CD8-positive, alpha-beta memory T cell (primary cell): ENCODE results near the gene LPP. TPM values are rescaled to one million over a fixed set of nuclear protein-coding genes. Genes with fewer than 3 reads are reported as not detected.

ENCODE experiments used
- CTCF ChIA-PET: fragments of 350-600 bp; sonication (Branson Sonifier 250); formaldehyde crosslinking; loops from one replicate; lab custom pipeline; 2021; ENCODE audit warnings: antibody characterized with exemption; lab: Charles Lee
- POLR2A ChIA-PET: fragments of 350-600 bp; sonication (Branson Sonifier 250); formaldehyde crosslinking; loops from one replicate; lab custom pipeline; 2021; ENCODE audit warnings: antibody characterized with exemption; lab: Charles Lee
- DNase-seq, 5 donors: peaks; one replicate each; pipeline versions ENCODE4 v3.0.0 to v3.0.0-alpha.2; 2020 to 2022; ENCODE audit warnings: mixed read lengths in 1 of 5
- H3K27ac ChIP-seq: one replicate; pipeline ENCODE4 v1.7.0; 2013; ENCODE audit warnings: low read depth, mild to moderate bottlenecking, low read length, moderate library complexity
- H3K27me3 ChIP-seq: 2 replicates; pipeline ENCODE4 v1.7.0; 2013; ENCODE audit warnings: low read length, mild to moderate bottlenecking; ENCODE audit not compliant: insufficient read depth, poor library complexity, severe bottlenecking
- H3K36me3 ChIP-seq: 2 replicates; pipeline ENCODE4 v1.7.0; 2013; ENCODE audit warnings: mild to moderate bottlenecking, low read length, moderate library complexity; ENCODE audit not compliant: insufficient read depth
- H3K4me1 ChIP-seq: 2 replicates; pipeline ENCODE4 v1.7.0; 2013; ENCODE audit warnings: mild to moderate bottlenecking, low read length, moderate library complexity; ENCODE audit not compliant: insufficient read depth
- H3K4me3 ChIP-seq: 2 replicates; pipeline ENCODE4 v1.7.0; 2013; ENCODE audit warnings: mild to moderate bottlenecking, low read length
- H3K9me3 ChIP-seq: 2 replicates; pipeline ENCODE4 v1.7.0; 2013; ENCODE audit warnings: mild to moderate bottlenecking, low read length
- H3K27ac Mint-ChIP-seq, 8 donors: one replicate each; pipeline ENCODE4 v1.8.0; 2020 to 2021; ENCODE audit warnings: mixed read lengths in 8 of 8, mild to moderate bottlenecking in 6 of 8, inconsistent platforms in 3 of 8, moderate library complexity in 3 of 8
- H3K27me3 Mint-ChIP-seq, 2 donors: one replicate each; pipeline ENCODE4 v1.8.0; 2020 to 2021; ENCODE audit warnings: mixed read lengths in 2 of 2, mild to moderate bottlenecking in 1 of 2, moderate library complexity in 1 of 2
- H3K36me3 Mint-ChIP-seq, 3 donors: one replicate each; pipeline ENCODE4 v1.8.0; 2020 to 2021; ENCODE audit warnings: mixed read lengths in 3 of 3, inconsistent platforms in 1 of 3, mild to moderate bottlenecking in 1 of 3
- H3K4me1 Mint-ChIP-seq, 3 donors: one replicate each; pipeline ENCODE4 v1.8.0; 2020 to 2021; ENCODE audit warnings: mixed read lengths in 3 of 3, inconsistent platforms in 1 of 3, mild to moderate bottlenecking in 1 of 3
- H3K4me3 Mint-ChIP-seq, 7 donors: one replicate each; pipeline ENCODE4 v1.8.0; 2020 to 2021; ENCODE audit warnings: mixed read lengths in 7 of 7, mild to moderate bottlenecking in 6 of 7, moderate library complexity in 4 of 7, inconsistent platforms in 2 of 7
- H3K9me3 Mint-ChIP-seq, 5 donors: one replicate each; pipeline ENCODE4 v1.8.0; 2020 to 2022; ENCODE audit warnings: mixed read lengths in 5 of 5, mild to moderate bottlenecking in 3 of 5, moderate library complexity in 2 of 5, inconsistent platforms in 1 of 5
- polyA plus RNA-seq: library from polyadenylated mRNA; unstranded; fragments of 300-500 nt; fragmentation: Illumina TruSeq; gene quantifications from one replicate; pipeline ENCODE4 v1.2.3, GENCODE V29; 2021
- total RNA-seq, 2 experiments: library from RNA; stranded (reverse); gene quantifications; one replicate each; pipeline ENCODE4 v1.2.3, GENCODE V29; 2021

The LPP gene
- total and polyA plus RNA-seq, 3 experiments from 2014 or later, result 13.4 to 23.5 (median 18.0) TPM

- H3K36me3 Mint-ChIP-seq, result peaks cover 0 to 13% (median 6%) of the 10 kb centered on the region in 3 donors
- Histone ChIP-seq H3K9me3 (no peaks in the 10 kb centered on the region), H3K36me3 (no peaks in the 10 kb centered on the region), H3K27me3 (no peaks in the 10 kb centered on the region), H3K4me3 (no peak overlapping the region), H3K4me1 (no peaks in the 10 kb centered on the region), H3K27ac (no peak overlapping the region)
- DNase-seq, result no peak
- H3K27me3 Mint-ChIP-seq, result peaks cover 0 to 2% of the 10 kb centered on the region in 2 donors
- H3K27ac Mint-ChIP-seq, result peak overlapping the region in 1 of 8 donors; percentile 69
- no peaks in the 10 kb centered on the region for H3K9me3 Mint-ChIP-seq
- H3K4me3 Mint-ChIP-seq, result no peak overlapping the region
- peaks cover 13 to 31% (median 31%) of the 10 kb centered on the region in 3 donors for H3K4me1 Mint-ChIP-seq
- CTCF ChIA-PET, result interaction anchor here (0.9 kb wide), 1 partner anchor 27 kb away, joined by 3 read pairs; no protein-coding TSS in a partner anchor
- POLR2A ChIA-PET, result no interaction called here
These were observed 87.1 kb downstream of the LPP start for GRCh38 chr3:188241072-188241471.

GRCh38 chr3:188241883-188242282 lies 87.9 kb downstream of the LPP start:
- no peak overlapping the region for H3K4me3 ChIP-seq
- H3K9me3 Mint-ChIP-seq, result no peaks in the 10 kb centered on the region
- POLR2A ChIA-PET, result no interaction called here
- H3K4me3 Mint-ChIP-seq, result no peak overlapping the region
- DNase-seq, result no peak
- no peaks in the 10 kb centered on the region for H3K4me1 ChIP-seq
- no peak overlapping the region for H3K27ac ChIP-seq
- H3K27me3 ChIP-seq, result no peaks in the 10 kb centered on the region
- CTCF ChIA-PET, result no interaction called here
- H3K27ac Mint-ChIP-seq, result peak overlapping the region in 3 of 8 donors; percentile 4 to 28 (median 13)
- H3K36me3 ChIP-seq, result no peaks in the 10 kb centered on the region
- peaks cover 13 to 33% (median 29%) of the 10 kb centered on the region in 3 donors for H3K4me1 Mint-ChIP-seq
- H3K36me3 Mint-ChIP-seq, result peaks cover 0 to 11% (median 6%) of the 10 kb centered on the region in 3 donors
- H3K27me3 Mint-ChIP-seq, result peaks cover 0 to 2% of the 10 kb centered on the region in 2 donors
- H3K9me3 ChIP-seq, result no peaks in the 10 kb centered on the region

GRCh38 chr3:188242436-188243123 lies 88.6 kb downstream of the LPP start:
- Histone ChIP-seq H3K27me3 (no peaks in the 10 kb centered on the region), H3K36me3 (no peaks in the 10 kb centered on the region), H3K27ac (no peak overlapping the region), H3K4me3 (no peak overlapping the region), H3K4me1 (no peaks in the 10 kb centered on the region), H3K9me3 (no peaks in the 10 kb centered on the region)
- no peaks in the 10 kb centered on the region for H3K9me3 Mint-ChIP-seq
- DNase-seq, result no peak
- peak overlapping the region in 3 of 8 donors; percentile 4 to 15 (median 5) for H3K27ac Mint-ChIP-seq
- CTCF ChIA-PET, result no interaction called here
- H3K4me3 Mint-ChIP-seq, result no peak overlapping the region
- POLR2A ChIA-PET, result no interaction called here
- peaks cover 0 to 13% (median 9%) of the 10 kb centered on the region in 3 donors for H3K36me3 Mint-ChIP-seq
- H3K4me1 Mint-ChIP-seq, result peaks cover 13 to 26% (median 22%) of the 10 kb centered on the region in 3 donors
- peaks cover 0 to 2% of the 10 kb centered on the region in 2 donors for H3K27me3 Mint-ChIP-seq

- H3K27me3 ChIP-seq, result no peaks in the 10 kb centered on the region
- no peak overlapping the region for H3K27ac ChIP-seq
- no peak overlapping the region for H3K4me3 ChIP-seq
- H3K9me3 ChIP-seq, result no peaks in the 10 kb centered on the region
- DNase-seq, result no peak
- H3K4me1 Mint-ChIP-seq, result peaks cover 13 to 21% (median 18%) of the 10 kb centered on the region in 3 donors
- H3K9me3 Mint-ChIP-seq, result no peaks in the 10 kb centered on the region
- peaks cover 0 to 12% (median 10%) of the 10 kb centered on the region in 3 donors for H3K36me3 Mint-ChIP-seq
- H3K36me3 ChIP-seq, result no peaks in the 10 kb centered on the region
- ChIA-PET CTCF (no interaction called here), POLR2A (no interaction called here)
- H3K27ac Mint-ChIP-seq, result peak overlapping the region in 2 of 8 donors; percentile 15 to 47
- no peak overlapping the region for H3K4me3 Mint-ChIP-seq
- no peaks in the 10 kb centered on the region for H3K4me1 ChIP-seq
- peaks cover 0 to 2% of the 10 kb centered on the region in 2 donors for H3K27me3 Mint-ChIP-seq
These were observed 89.3 kb downstream of the LPP start for GRCh38 chr3:188243124-188243795.

GRCh38 chr3:188244395-188244861 lies 90.5 kb downstream of the LPP start:
- ChIA-PET CTCF (no interaction called here), POLR2A (no interaction called here)
- no peaks in the 10 kb centered on the region for H3K9me3 Mint-ChIP-seq
- DNase-seq, result no peak
- H3K27me3 Mint-ChIP-seq, result peaks cover 0 to 2% of the 10 kb centered on the region in 2 donors
- no peaks in the 10 kb centered on the region for H3K9me3 ChIP-seq
- no peak overlapping the region for H3K4me3 Mint-ChIP-seq
- peaks cover 0 to 11% (median 7%) of the 10 kb centered on the region in 3 donors for H3K36me3 Mint-ChIP-seq
- no peak overlapping the region for H3K27ac ChIP-seq
- H3K27ac Mint-ChIP-seq, result peak overlapping the region in 1 of 8 donors; percentile 12
- H3K4me1 ChIP-seq, result no peaks in the 10 kb centered on the region
- H3K36me3 ChIP-seq, result no peaks in the 10 kb centered on the region
- peaks cover 13 to 18% (median 17%) of the 10 kb centered on the region in 3 donors for H3K4me1 Mint-ChIP-seq
- H3K4me3 ChIP-seq, result no peak overlapping the region
- H3K27me3 ChIP-seq, result no peaks in the 10 kb centered on the region

GRCh38 chr3:188246905-188247304 lies 92.9 kb downstream of the LPP start:
- Mint-ChIP-seq H3K9me3 (peaks cover 0 to 3% (median 0%) of the 10 kb centered on the region in 5 donors), H3K36me3 (peaks cover 4 to 8% (median 6%) of the 10 kb centered on the region in 3 donors), H3K4me3 (no peak overlapping the region), H3K27me3 (no peaks in the 10 kb centered on the region), H3K4me1 (peaks cover 13 to 22% (median 19%) of the 10 kb centered on the region in 3 donors), H3K27ac (no peak overlapping the region)
- no peak for DNase-seq
- no peaks in the 10 kb centered on the region for H3K9me3 ChIP-seq
- no peak overlapping the region for H3K27ac ChIP-seq
- ChIA-PET CTCF (no interaction called here), POLR2A (no interaction called here)
- no peaks in the 10 kb centered on the region for H3K4me1 ChIP-seq
- H3K36me3 ChIP-seq, result no peaks in the 10 kb centered on the region
- no peaks in the 10 kb centered on the region for H3K27me3 ChIP-seq
- H3K4me3 ChIP-seq, result no peak overlapping the region

- no peaks in the 10 kb centered on the region for H3K27me3 Mint-ChIP-seq
- H3K36me3 Mint-ChIP-seq, result peaks cover 5 to 7% (median 6%) of the 10 kb centered on the region in 3 donors
- Histone ChIP-seq H3K4me1 (no peaks in the 10 kb centered on the region), H3K4me3 (no peak overlapping the region), H3K9me3 (no peaks in the 10 kb centered on the region), H3K27ac (no peak overlapping the region), H3K27me3 (no peaks in the 10 kb centered on the region), H3K36me3 (no peaks in the 10 kb centered on the region)
- H3K9me3 Mint-ChIP-seq, result peaks cover 0 to 3% (median 0%) of the 10 kb centered on the region in 5 donors
- DNase-seq, result no peak
- H3K4me3 Mint-ChIP-seq, result no peak overlapping the region
- H3K27ac Mint-ChIP-seq, result no peak overlapping the region
- CTCF ChIA-PET, result no interaction called here
- POLR2A ChIA-PET, result no interaction called here
- H3K4me1 Mint-ChIP-seq, result peaks cover 13 to 23% (median 16%) of the 10 kb centered on the region in 3 donors
These were observed 94.1 kb downstream of the LPP start for GRCh38 chr3:188248036-188248561.
